Suppressor macrophage treated with lipopolysaccharide for 4 hours (primary cell): ENCODE data around the gene CHST4.
"Not testable (repeated sequence)": the region's sequence is repeated elsewhere in the genome, so short reads cannot be mapped to it uniquely, and the experiment has no call there.

Experiments
- DNase-seq: peaks from one replicate; pipeline ENCODE4 v3.0.0-alpha.2; 2020

CHST4 gene

GRCh38 chr16:71570144-71570543 is 43.9 kb downstream of the CHST4 start:
- DNase-seq: no peak

GRCh38 chr16:71572497-71573116 is 46.4 kb downstream of the CHST4 start:
- DNase-seq: no peak

GRCh38 chr16:71573387-71574094 is 47.3 kb downstream of the CHST4 start:
- no peak for DNase-seq

GRCh38 chr16:71574702-71575101 is 48.5 kb downstream of the CHST4 start:
- DNase-seq: no peak

GRCh38 chr16:71576971-71577370 is 50.7 kb downstream of the CHST4 start, which contains the start of gene TAT:
TAT (minus strand) TSS chr16:71577092; CDS start chr16:71576415, 677 bp downstream.
- no peak for DNase-seq

- DNase-seq: not testable (repeated sequence)
Observed at GRCh38 chr16:71582553-71582848, 56.3 kb downstream of the CHST4 start.

GRCh38 chr16:71584543-71585317 is 58.5 kb downstream of the CHST4 start:
- DNase-seq: no peak

GRCh38 chr16:71585318-71585703 is 59.1 kb downstream of the CHST4 start:
- DNase-seq: no peak
